Activated T-cell treated with anti-CD3 and anti-CD28 coated beads, Interleukin-2, amount 50 U/mL, for 1 hour (primary cell): Measurements from ENCODE around the gene YJEFN3.

Experiments
- DNase-seq: peaks from one replicate; pipeline ENCODE4 v3.0.0-alpha.2; 2020

Gene YJEFN3

GRCh38 chr19:19524053-19524452, 4.7 kb upstream of the YJEFN3 start:
- DNase-seq: no peak

DNA sequence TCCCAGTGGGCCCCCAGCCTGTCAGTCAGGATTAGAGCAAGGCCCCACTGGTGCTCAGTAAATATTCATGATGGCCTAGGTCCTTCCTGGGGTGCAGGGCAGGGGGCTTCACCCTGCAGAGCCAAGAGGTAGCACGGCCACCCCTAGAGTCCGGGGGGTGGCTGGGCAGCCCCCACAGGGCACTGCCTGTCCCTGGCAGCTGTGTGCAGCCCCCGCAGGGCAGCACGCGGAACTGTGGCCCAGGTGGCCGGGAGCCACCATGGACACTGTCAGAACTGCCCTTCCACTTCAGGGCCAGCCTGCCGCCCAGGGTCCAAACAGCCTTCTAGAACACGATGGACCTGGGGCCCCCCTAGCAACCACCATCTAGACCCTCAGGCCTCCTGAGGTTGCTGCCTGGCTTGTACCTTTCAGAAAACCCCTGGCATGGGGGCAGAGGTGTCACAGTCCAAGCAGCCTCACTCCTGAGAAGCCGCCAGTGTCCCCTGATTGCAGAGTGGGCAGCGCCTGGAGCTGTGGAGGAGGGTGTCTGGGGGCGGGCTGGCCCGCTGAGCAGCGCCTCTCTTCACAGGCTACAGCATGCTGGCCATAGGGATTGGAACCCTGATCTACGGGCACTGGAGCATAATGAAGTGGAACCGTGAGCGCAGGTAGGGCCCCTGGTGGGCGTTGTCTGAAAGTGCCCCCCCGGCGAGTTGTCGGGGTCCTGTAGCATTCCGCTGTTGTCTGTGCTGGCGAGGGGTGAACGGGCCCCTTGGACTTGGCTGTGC, 2.9 kb upstream of the YJEFN3 start:
- no peak for DNase-seq

GRCh38 chr19:19526581-19527370, 1.9 kb upstream of the YJEFN3 start:
- no peak for DNase-seq

DNA sequence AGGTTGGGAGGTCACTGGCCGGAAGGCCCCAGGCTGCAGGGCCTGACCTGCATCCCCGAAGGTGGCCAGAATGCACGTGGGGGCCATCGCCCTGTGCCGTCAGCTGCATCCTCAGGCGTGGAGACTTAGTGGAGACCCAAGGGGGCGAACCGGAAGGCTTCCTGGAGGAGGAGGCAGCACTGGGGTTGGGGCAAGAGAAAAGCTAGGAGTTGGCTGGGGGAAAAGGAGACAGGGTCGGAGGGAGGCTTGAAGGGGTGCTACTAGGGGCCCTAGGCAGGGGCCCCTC, 1.4 kb upstream of the YJEFN3 start:
- no peak for DNase-seq

DNA sequence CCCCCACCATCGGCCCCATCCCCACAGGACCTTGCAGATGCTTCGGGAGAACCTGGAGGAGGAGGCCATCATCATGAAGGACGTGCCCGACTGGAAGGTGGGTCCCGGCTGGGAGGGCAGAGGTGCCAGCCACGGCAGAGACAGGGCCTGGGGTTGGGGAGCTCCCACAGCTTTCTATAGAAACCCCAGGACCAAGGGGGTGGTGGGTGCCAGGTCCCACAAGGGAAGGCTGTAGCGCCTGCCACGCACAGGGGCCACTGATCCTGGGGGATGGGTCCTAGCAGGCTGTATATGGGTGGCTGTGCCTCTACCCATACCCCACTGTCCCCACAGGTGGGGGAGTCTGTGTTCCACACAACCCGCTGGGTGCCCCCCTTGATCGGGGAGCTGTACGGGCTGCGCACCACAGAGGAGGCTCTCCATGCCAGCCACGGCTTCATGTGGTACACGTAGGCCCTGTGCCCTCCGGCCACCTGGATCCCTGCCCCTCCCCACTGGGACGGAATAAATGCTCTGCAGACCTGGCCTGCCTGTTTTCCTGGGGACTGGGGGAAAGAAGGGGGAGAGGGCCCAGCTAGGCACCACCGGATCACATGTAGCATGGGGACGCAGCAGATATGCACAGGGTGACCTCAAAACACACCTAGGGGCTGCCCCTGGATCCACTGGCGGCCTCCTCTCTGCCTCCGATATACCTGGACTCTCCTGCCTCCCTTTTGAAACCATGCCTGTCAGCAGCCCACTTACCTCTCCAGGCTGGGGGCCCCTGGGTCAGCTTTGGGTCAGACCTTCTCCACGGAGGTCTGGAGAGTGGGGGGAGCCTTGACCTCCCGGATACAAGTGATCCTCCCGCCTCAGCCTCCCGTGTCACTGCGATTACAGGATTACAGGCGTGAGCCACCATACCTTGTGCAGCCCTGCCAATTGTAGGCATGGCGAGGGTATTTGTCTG, 761 bp upstream of the YJEFN3 start:
- DNase-seq: no peak

GRCh38 chr19:19529783-19530422, 1.2 kb downstream of the YJEFN3 start:
- DNase-seq: no peak

GRCh38 chr19:19530423-19530804, 1.7 kb downstream of the YJEFN3 start:
- no peak for DNase-seq

DNA sequence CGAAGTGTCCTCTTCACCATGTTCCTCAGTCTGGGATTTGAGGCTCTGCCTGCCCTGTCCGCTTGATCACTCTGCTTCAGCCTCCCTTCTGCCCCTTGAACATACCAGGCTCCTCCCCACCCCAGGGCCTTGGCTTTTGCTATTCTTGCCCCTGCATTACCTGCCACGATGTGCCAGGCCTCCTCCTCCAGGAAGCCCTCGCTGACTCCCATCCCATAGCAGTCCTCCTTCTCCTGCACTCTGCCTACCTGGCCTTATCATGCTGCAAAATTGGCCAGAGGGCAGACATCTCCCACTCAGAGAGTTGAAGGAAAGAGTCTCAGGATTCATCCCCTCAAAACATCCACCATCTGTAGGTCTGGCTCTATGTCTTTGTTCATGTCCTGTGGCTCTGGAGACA, 2.2 kb downstream of the YJEFN3 start:
- DNase-seq: no peak

DNA sequence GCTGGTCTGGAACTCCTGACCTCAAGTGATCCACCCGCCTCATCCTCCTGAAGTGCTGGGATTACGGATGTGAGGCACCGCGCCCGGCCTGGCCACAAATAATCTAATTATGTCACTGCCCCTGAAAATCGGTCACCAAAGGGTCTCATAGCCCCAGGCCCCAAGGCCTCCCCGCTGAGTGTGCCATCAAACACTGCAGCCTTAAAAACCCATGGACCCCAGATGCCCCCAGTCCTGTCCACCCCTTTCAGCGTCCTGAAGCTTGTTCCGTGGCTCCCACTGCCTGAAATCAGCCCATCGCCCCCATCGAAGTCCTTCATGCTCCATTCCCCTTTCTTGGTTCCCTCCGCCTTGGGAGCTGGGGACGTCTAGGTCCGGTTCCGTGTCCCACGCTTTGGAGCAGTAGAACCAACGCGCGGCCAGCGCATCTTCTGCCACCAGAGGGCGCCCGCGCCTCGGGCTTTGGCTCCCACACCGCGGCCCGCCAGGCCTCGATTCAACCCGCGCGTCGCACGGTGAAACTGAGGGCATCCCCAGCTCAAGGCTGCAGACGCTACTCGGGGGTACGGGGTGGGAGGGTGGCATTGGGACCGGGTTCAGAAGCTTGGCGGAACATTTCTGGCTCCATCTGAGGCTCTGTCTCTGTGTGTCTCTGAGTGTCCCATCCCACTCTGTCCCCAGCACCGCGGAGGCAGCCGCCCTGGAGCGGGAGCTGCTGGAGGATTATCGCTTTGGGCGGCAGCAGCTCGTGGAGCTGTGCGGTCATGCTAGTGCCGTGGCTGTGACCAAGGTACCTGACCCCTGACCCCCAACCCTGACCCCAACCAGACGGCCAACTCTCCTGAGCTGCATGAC, 3.5 kb downstream of the YJEFN3 start:
- peak; percentile 93 for DNase-seq

GRCh38 chr19:19532806-19533701, 4.3 kb downstream of the YJEFN3 start:
- peak; percentile 33 for DNase-seq

GRCh38 chr19:19533841-19534240, 5.1 kb downstream of the YJEFN3 start:
- DNase-seq: no peak

- DNase-seq: no peak
Measured at GRCh38 chr19:19534556-19535265, 6.0 kb downstream of the YJEFN3 start.

DNA sequence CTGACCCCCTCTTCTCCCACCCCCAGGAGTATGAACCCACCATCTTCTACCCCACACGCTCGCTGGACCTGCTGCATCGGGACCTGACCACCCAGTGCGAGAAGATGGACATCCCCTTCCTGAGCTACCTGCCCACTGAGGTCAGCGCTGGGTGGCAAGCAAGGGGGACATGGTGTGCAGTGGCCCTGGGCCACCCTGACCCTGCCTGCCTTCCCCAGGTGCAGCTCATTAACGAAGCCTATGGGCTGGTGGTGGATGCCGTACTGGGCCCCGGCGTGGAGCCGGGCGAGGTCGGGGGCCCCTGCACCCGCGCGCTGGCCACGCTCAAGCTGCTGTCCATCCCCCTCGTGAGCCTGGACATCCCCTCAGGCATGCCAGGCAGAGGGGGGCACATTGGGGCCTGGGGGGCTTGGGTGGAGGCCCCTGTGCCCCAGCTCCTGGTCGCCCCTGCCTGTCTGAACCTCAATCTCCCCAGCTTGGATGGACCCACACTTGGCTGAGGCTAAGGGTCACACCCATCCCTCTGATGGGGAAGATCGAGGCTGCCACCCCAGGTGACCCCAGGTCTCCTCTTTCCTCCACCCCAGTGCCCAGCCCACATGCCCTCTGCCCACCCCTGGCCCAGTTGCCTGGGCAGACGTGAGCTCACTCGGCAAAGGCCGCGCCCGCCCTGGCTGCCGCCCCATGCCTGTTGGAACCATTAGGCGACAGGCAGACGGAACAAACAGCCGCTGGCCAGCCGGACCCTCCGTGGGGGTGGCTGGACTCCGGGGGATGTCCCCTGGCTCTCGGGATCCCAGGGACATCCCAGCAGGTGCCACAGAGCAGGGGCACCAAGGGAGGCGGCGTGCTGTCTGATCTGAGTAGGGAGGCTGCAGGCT, 6.8 kb downstream of the YJEFN3 start:
- DNase-seq: no peak

DNA sequence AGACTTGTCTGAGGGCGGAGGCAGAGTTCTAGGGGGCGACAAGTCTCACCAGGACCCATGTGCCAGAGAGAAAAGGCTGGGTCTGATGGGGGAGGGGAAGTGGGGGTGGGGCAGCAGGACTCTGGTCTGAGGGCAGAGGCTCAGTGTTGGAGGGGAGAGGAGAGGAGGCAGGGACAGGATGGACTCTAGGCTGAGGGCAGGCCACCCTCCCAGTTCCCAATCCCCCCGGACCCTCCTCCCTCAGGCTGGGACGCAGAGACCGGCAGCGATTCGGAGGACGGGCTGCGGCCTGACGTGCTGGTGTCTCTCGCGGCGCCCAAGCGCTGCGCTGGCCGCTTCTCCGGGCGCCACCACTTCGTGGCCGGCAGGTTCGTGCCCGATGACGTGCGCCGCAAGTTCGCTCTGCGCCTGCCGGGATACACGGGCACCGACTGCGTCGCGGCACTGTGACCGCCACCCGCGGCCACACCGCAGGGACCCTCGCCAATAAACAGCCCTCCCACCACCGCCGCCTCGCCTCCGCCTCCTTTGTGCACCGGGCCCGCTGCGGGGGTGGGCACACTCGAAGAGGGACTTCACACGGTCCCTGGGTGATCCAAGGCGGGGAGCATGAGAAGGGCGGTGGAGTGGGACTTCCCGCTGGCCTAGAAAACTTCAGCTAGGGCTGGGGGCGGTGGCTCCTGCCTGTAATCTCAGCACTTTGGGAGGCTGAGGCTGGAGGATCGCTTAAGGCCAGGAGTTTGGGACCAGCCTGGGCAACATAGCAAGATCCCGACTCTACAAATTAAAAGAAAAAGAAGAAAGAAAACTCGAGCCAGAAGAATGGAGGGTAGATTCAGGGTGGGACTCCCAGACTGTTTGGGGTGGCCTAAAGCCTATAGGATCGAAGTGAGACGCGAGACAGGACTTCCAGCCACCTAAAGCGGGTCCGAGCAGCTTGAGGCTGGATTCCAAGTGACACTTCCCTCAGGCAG, 8.7 kb downstream of the YJEFN3 start:
- peak; percentile 38 for DNase-seq

GRCh38 chr19:19538061-19538784, 9.5 kb downstream of the YJEFN3 start, which contains the start of gene CILP2:
Gene CILP2, plus strand, starts transcription at chr19:19538265. Its CDS starts 85 bp downstream, at chr19:19538350.
- DNase-seq: peak; percentile 62

GRCh38 chr19:19538785-19539166, 10.1 kb downstream of the YJEFN3 start:
- DNase-seq: no peak

GRCh38 chr19:19539698-19540063, 11.0 kb downstream of the YJEFN3 start:
- no peak for DNase-seq
